Liver (tissue), 9 donors: ENCODE measurements around the gene FAM193A. TPM values are rescaled to one million over a fixed set of nuclear protein-coding genes. Genes with fewer than 3 reads are reported as not detected.
"Not testable (repeated sequence)": the region's sequence is repeated elsewhere in the genome, so short reads cannot be mapped to it uniquely, and the experiment has no call there.

Source experiments
- DNase-seq: peaks from one replicate; pipeline ENCODE4 v3.0.0-alpha.2; 2017; ENCODE audit warnings: low spot score
- H3K27ac ChIP-seq, 2 donors: one replicate each; pipeline ENCODE4 v1.7.0; 2013; ENCODE audit warnings: inconsistent platforms in 2 of 2, low read length in 2 of 2, control low read depth in 1 of 2, low read depth in 1 of 2, mild to moderate bottlenecking in 1 of 2
- H3K27me3 ChIP-seq, 4 donors: one replicate each; pipeline versions ENCODE4 v1.6.1 to v1.7.0; 2013; ENCODE audit warnings: low read length in 3 of 4, inconsistent platforms in 1 of 4, mild to moderate bottlenecking in 1 of 4, moderate library complexity in 1 of 4; ENCODE audit not compliant: control insufficient read depth in 4 of 4, insufficient read depth in 4 of 4
- H3K36me3 ChIP-seq, 4 donors: one replicate each; pipeline versions ENCODE4 v1.6.1 to v1.7.0; 2013; ENCODE audit warnings: low read length in 3 of 4, mild to moderate bottlenecking in 3 of 4, low read depth in 1 of 4, moderate library complexity in 1 of 4; ENCODE audit not compliant: control insufficient read depth in 4 of 4, insufficient read depth in 3 of 4
- H3K4me1 ChIP-seq, 4 donors: one replicate each; pipeline versions ENCODE4 v1.6.1 to v1.7.0; 2013; ENCODE audit warnings: low read length in 3 of 4, mild to moderate bottlenecking in 3 of 4, moderate library complexity in 1 of 4; ENCODE audit not compliant: control insufficient read depth in 4 of 4, insufficient read depth in 4 of 4
- H3K4me3 ChIP-seq, 3 donors: one replicate each; pipeline versions ENCODE4 v1.6.1 to v1.7.0; 2013; ENCODE audit warnings: low read length in 3 of 3, control low read depth in 1 of 3, low read depth in 1 of 3, mild to moderate bottlenecking in 1 of 3
- H3K9ac ChIP-seq, 2 donors: one replicate each; pipeline ENCODE4 v1.7.0; 2013; ENCODE audit warnings: low read length in 2 of 2, mild to moderate bottlenecking in 2 of 2, moderate library complexity in 2 of 2, control low read depth in 1 of 2, low read depth in 1 of 2
- H3K9me3 ChIP-seq, 4 donors: one replicate each; pipeline versions ENCODE4 v1.6.1 to v1.7.0; 2013; ENCODE audit warnings: low read length in 3 of 4; ENCODE audit not compliant: control insufficient read depth in 4 of 4
- ATF3 ChIP-seq: IDR thresholded peaks from 2 replicates; pipeline ENCODE4 v1.6.1; 2016; ENCODE audit warnings: antibody characterized with exemption
- EGR1 ChIP-seq, 2 donors: IDR thresholded peaks; 2 replicates each; pipeline ENCODE4 v1.6.1; 2016 to 2018; ENCODE audit warnings: antibody characterized with exemption in 2 of 2, low read depth in 2 of 2
- FOXA1 ChIP-seq: IDR thresholded peaks from 2 replicates; pipeline ENCODE4 v1.6.1; 2016; ENCODE audit warnings: antibody characterized with exemption
- FOXA2 ChIP-seq: IDR thresholded peaks from 2 replicates; pipeline ENCODE4 v1.6.1; 2016; ENCODE audit warnings: antibody characterized with exemption
- GABPA ChIP-seq, 2 donors: IDR thresholded peaks in 1 of 2; conservative IDR thresholded peaks in 1 of 2; 2 replicates each; pipeline ENCODE4 v1.6.1; 2016; ENCODE audit warnings: antibody characterized with exemption in 2 of 2, mild to moderate bottlenecking in 1 of 2, moderate library complexity in 1 of 2
- HNF4A ChIP-seq, 2 donors: conservative IDR thresholded peaks; 2 replicates each; pipeline ENCODE4 v1.6.1; 2016; ENCODE audit warnings: antibody characterized with exemption in 2 of 2, mild to moderate bottlenecking in 2 of 2
- JUND ChIP-seq, 2 donors: IDR thresholded peaks; 2 replicates each; pipeline ENCODE4 v1.6.1; 2016; ENCODE audit warnings: antibody characterized with exemption in 2 of 2
- MAX ChIP-seq: IDR thresholded peaks from 2 replicates; pipeline ENCODE4 v1.6.1; 2016; ENCODE audit warnings: antibody characterized with exemption
- RAD21 ChIP-seq, 2 donors: IDR thresholded peaks; 2 replicates each; pipeline ENCODE4 v1.6.1; 2016; ENCODE audit warnings: antibody characterized with exemption in 2 of 2, mild to moderate bottlenecking in 2 of 2
- REST ChIP-seq: IDR thresholded peaks from 2 replicates; pipeline ENCODE4 v1.6.1; 2016; ENCODE audit warnings: antibody characterized with exemption, mild to moderate bottlenecking
- RXRA ChIP-seq, 2 donors: IDR thresholded peaks; 2 replicates each; pipeline ENCODE4 v1.6.1; 2017 to 2018; ENCODE audit warnings: antibody characterized with exemption in 2 of 2, mild to moderate bottlenecking in 1 of 2
- SP1 ChIP-seq: IDR thresholded peaks from 2 replicates; pipeline ENCODE4 v1.6.1; 2018; ENCODE audit warnings: antibody characterized with exemption, mild to moderate bottlenecking
- ZBTB33 ChIP-seq: IDR thresholded peaks from 2 replicates; pipeline ENCODE4 v1.6.1; 2016; ENCODE audit warnings: antibody characterized with exemption
- WGBS: extraction: QIAGEN DNeasy Blood & Tissue Kit; methylation state at CpG from one replicate; pipeline ENCODE4 v1.1.7; 2013; 5-methylcytosine and 5-hydroxymethylcytosine counted together
- polyA plus RNA-seq, 2 donors: library from polyadenylated mRNA; stranded (reverse) in 1 of 2; unstranded in 1 of 2; fragments of 200-250 nt in 1 of 2; fragments of >200 nt in 1 of 2; fragmentation: Nextera tagmentation in 1 of 2; extraction: Ambion mirVana in 1 of 2; gene quantifications; one replicate each; pipeline versions ENCODE4 v1.2.1 to v1.2.3, GENCODE V29; 2013 to 2015
- total RNA-seq, 2 donors: library from RNA; depleted of rRNA; stranded (reverse); fragments of >200 nt; gene quantifications; one replicate each; pipeline ENCODE4 v1.2.3, GENCODE V29; 2014
- donor health status: healthy.
- donor health status: healthy.
- donor health status: healthy.
- donor health status: healthy.
- donor health status: healthy.

Gene FAM193A
- total and polyA plus RNA-seq, 4 donors: 3.9 to 10.2 (median 7.0) TPM

- Histone ChIP-seq H3K9ac (no peak overlapping the region), H3K9me3 (no peaks in the 10 kb centered on the region), H3K36me3 (peaks cover 10 to 54% (median 32%) of the 10 kb centered on the region in 4 donors), H3K27ac (no peak overlapping the region), H3K27me3 (no peaks in the 10 kb centered on the region), H3K4me3 (no peak overlapping the region), H3K4me1 (no peaks in the 10 kb centered on the region)
- no peak for DNase-seq
- TF ChIP-seq EGR1 (IDR thresholded peaks at IDR 0.05; ENCODE audit: low read depth in 2 of 2) (no peak), ZBTB33 (no peak), MAX (no peak), FOXA2 (no peak), FOXA1 (no peak), JUND (IDR thresholded peaks at IDR 0.05) (no peak), ATF3 (no peak), GABPA (IDR thresholded peaks at IDR 0.05 in 1 of 2, conservative IDR thresholded peaks at IDR 0.05 in 1 of 2) (no peak), RAD21 (IDR thresholded peaks at IDR 0.05) (no peak), HNF4A (conservative IDR thresholded peaks at IDR 0.05) (no peak), RXRA (IDR thresholded peaks at IDR 0.05) (no peak), SP1 (no peak), REST (no peak)
- WGBS: 97% methylated on average over 15 of the region's 15 CpGs
Observed at GRCh38 chr4:2512396-2513135, 23.9 kb upstream of the FAM193A start.

DNA sequence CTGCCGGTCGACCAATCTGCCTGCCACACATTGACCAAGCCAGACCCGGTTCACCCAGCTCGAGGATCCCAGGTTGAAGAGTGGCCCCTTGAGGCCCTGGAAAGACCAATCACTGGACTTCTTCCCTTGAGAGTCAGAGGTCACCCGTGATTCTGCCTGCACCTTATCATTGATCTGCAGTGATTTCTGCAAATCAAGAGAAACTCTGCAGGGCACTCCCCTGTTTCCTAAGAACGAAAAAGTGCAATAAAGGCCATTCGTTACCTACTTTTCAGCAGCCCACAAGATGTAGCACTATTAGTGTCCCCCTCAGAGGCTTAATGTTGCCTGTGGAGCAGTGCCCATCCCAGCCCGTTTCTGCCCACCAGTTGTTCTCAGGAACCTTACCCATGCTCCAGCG, 22.3 kb upstream of the FAM193A start:
- H3K9ac ChIP-seq, H3K27ac ChIP-seq, H3K9me3 ChIP-seq, DNase-seq, H3K4me1 ChIP-seq, H3K4me3 ChIP-seq, H3K27me3 ChIP-seq: not testable (repeated sequence)
- H3K36me3 ChIP-seq: peaks cover 9 to 52% (median 30%) of the 10 kb centered on the region in 4 donors
- 93% methylated on average over 9 of the region's 9 CpGs for WGBS

DNA sequence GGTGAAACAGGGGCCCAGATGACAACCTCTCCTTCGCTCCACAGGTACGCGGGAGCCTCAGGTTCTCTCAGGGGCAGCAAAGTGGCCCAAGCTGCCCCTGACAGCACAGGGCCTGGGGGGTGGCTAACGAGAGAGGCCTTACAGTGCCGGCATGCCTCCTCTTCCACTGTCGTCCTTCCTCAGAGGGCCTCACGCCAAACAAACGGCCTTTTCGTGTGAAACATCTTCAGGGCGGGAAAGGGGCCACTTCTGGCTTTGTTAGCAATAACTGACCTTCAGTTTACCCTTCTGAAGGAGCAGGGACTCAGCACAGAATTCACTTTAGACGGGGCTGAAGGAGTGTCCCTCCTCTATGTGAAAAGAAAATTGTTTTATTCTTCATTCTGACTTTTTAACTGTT, 21.5 kb upstream of the FAM193A start:
- not testable (repeated sequence) for H3K27ac ChIP-seq, DNase-seq, H3K9ac ChIP-seq, H3K4me1 ChIP-seq, H3K9me3 ChIP-seq, H3K4me3 ChIP-seq, H3K27me3 ChIP-seq
- H3K36me3 ChIP-seq: peaks cover 9 to 46% (median 26%) of the 10 kb centered on the region in 4 donors
- 96% methylated on average over 11 of the region's 11 CpGs for WGBS
